Natural killer cell (primary cell): ENCODE results near the gene MOB2. TPM values are rescaled to one million over a fixed set of nuclear protein-coding genes. Genes with fewer than 3 reads are reported as not detected.

Experiments
- ATAC-seq, 3 donors: fragments of 150-1000 bp in 2 of 3; fragments of 200-7000 bp in 1 of 3; cut with Tn5 transposase; 1 replicate in 1 of 3; 2 replicates in 2 of 3; pipeline ENCODE4 v1.10.0; 2021; ENCODE audit warnings: mild to moderate bottlenecking in 2 of 3, moderate library complexity in 2 of 3
- DNase-seq, 2 donors: peaks; one replicate each; pipeline versions ENCODE4 v3.0.0 to v3.0.0-alpha.2; 2013 to 2021; ENCODE audit warnings: mixed read lengths in 1 of 2
- H3K27ac ChIP-seq: one replicate; pipeline ENCODE4 v1.5.1; 2013; ENCODE audit warnings: mild to moderate bottlenecking, low read length
- H3K27me3 ChIP-seq: one replicate; pipeline ENCODE4 v1.6.1; 2013; ENCODE audit warnings: low read length; ENCODE audit not compliant: control insufficient read depth, insufficient read depth
- H3K36me3 ChIP-seq: one replicate; pipeline ENCODE4 v1.6.1; 2013; ENCODE audit warnings: low read length; ENCODE audit not compliant: control insufficient read depth, insufficient read depth
- H3K4me1 ChIP-seq: one replicate; pipeline ENCODE4 v1.6.1; 2013; ENCODE audit warnings: low read length; ENCODE audit not compliant: control insufficient read depth, insufficient read depth
- H3K4me3 ChIP-seq: one replicate; pipeline ENCODE4 v1.5.1; 2013; ENCODE audit warnings: low read length
- H3K9me3 ChIP-seq: one replicate; pipeline ENCODE4 v1.6.1; 2013; ENCODE audit warnings: low read length; ENCODE audit not compliant: control insufficient read depth, insufficient read depth
- H3K27ac Mint-ChIP-seq, 2 donors: one replicate each; pipeline ENCODE4 v1.8.0; 2022; ENCODE audit warnings: mild to moderate bottlenecking in 2 of 2, mixed read lengths in 2 of 2, moderate library complexity in 1 of 2
- H3K27me3 Mint-ChIP-seq, 2 donors: one replicate each; pipeline ENCODE4 v1.8.0; 2022; ENCODE audit warnings: low read depth in 2 of 2, mixed read lengths in 2 of 2
- H3K36me3 Mint-ChIP-seq: one replicate; pipeline ENCODE4 v1.8.0; 2022; ENCODE audit warnings: mixed read lengths
- H3K4me1 Mint-ChIP-seq, 2 donors: one replicate each; pipeline ENCODE4 v1.8.0; 2022; ENCODE audit warnings: mixed read lengths in 2 of 2
- H3K4me3 Mint-ChIP-seq: one replicate; pipeline ENCODE4 v1.8.0; 2022; ENCODE audit warnings: mild to moderate bottlenecking, moderate library complexity, mixed read lengths
- H3K9me3 Mint-ChIP-seq, 2 donors: one replicate each; pipeline ENCODE4 v1.8.0; 2022; ENCODE audit warnings: mixed read lengths in 2 of 2
- WGBS: methylation state at CpG from one replicate; pipeline ENCODE4 v1.1.7; 2013; ENCODE audit warnings: missing lambda C conversion rate; ENCODE audit not compliant: insufficient coverage; 5-methylcytosine and 5-hydroxymethylcytosine counted together
- intact Hi-C: fragments of 100-400 bp; cut with micrococcal nuclease; formaldehyde crosslinking; loops from one replicate; pipeline ENCODE4 v1.14.2; 2022
- total RNA-seq, 4 donors: library from RNA; stranded (reverse); fragments of 120-200 nt in 1 of 4; gene quantifications; one replicate each; pipeline versions ENCODE4 v1.2.3 to v1.2.4, GENCODE V29; 2013 to 2022
- TF ChIP-seq, protein P1 (sequence below): fragments of 200-600 bp; IDR thresholded peaks from one replicate; pipeline ENCODE4 v1.8.0; 2022; ENCODE audit warnings: antibody characterized with exemption

Gene MOB2
- total RNA-seq, 3 donors from 2014 or later (not counting 1 experiment from before 2014, with no cell fraction given): 61.9 to 79.6 (median 78.5) TPM

DNA sequence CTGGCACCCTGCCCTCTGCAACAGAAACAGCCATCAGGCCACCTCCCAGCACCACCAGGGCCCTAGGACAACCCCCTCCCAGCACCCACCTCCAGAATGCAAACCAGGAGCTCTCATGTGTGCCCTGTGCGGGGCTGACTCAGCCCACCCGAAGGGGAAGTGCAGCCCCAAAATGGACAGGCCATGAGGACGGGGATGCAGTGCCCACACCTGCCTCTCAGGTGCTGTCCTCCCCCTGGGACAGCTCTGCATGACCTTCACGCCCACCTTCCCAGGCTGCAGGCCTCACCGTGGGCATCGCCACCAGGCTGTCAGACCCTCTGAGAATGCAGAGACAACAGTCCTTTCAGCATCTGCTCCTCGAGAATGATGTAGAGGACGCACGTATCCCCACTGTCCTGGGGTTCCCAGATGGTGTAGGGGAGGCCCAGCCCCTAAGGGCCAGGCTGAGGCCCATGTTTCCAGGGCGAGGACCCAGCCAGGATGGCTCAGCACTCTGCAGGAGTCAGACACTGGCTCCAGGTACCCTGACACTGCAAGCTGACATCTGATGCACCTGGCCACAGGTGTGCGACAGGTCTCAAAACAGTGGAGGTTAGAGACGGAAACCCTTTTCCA is 13.5 kb downstream of the MOB2 start:
- H3K27ac Mint-ChIP-seq: no peak overlapping the region
- H3K4me3 Mint-ChIP-seq: no peak overlapping the region
- intact Hi-C loops: no loop called here
- peaks cover 18% of the 10 kb centered on the region for H3K36me3 Mint-ChIP-seq
- Histone ChIP-seq H3K27me3 (no peaks in the 10 kb centered on the region), H3K9me3 (no peaks in the 10 kb centered on the region), H3K4me1 (no peaks in the 10 kb centered on the region), H3K36me3 (peaks cover 76% of the 10 kb centered on the region), H3K4me3 (no peak overlapping the region), H3K27ac (no peak overlapping the region)
- WGBS: 94% methylated on average over 12 of the region's 12 CpGs
- ATAC-seq (no peak), DNase-seq (no peak)
- H3K27me3 Mint-ChIP-seq: no peaks in the 10 kb centered on the region
- no peaks in the 10 kb centered on the region for H3K9me3 Mint-ChIP-seq
- no peaks in the 10 kb centered on the region for H3K4me1 Mint-ChIP-seq
- TF ChIP-seq, protein P1, sequence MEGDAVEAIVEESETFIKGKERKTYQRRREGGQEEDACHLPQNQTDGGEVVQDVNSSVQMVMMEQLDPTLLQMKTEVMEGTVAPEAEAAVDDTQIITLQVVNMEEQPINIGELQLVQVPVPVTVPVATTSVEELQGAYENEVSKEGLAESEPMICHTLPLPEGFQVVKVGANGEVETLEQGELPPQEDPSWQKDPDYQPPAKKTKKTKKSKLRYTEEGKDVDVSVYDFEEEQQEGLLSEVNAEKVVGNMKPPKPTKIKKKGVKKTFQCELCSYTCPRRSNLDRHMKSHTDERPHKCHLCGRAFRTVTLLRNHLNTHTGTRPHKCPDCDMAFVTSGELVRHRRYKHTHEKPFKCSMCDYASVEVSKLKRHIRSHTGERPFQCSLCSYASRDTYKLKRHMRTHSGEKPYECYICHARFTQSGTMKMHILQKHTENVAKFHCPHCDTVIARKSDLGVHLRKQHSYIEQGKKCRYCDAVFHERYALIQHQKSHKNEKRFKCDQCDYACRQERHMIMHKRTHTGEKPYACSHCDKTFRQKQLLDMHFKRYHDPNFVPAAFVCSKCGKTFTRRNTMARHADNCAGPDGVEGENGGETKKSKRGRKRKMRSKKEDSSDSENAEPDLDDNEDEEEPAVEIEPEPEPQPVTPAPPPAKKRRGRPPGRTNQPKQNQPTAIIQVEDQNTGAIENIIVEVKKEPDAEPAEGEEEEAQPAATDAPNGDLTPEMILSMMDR: no peak

GRCh38 chr11:1472180-1473005 is 14.2 kb downstream of the MOB2 start:
- Histone ChIP-seq H3K36me3 (peaks cover 70% of the 10 kb centered on the region), H3K9me3 (no peaks in the 10 kb centered on the region), H3K27ac (no peak overlapping the region), H3K4me1 (no peaks in the 10 kb centered on the region), H3K4me3 (no peak overlapping the region), H3K27me3 (no peaks in the 10 kb centered on the region)
- intact Hi-C loops: no loop called here
- TF ChIP-seq, protein P1: no peak
- H3K9me3 Mint-ChIP-seq: no peaks in the 10 kb centered on the region
- H3K27me3 Mint-ChIP-seq: no peaks in the 10 kb centered on the region
- DNase-seq (no peak), ATAC-seq (no peak)
- H3K36me3 Mint-ChIP-seq: peaks cover 18% of the 10 kb centered on the region
- no peak overlapping the region for H3K4me3 Mint-ChIP-seq
- H3K4me1 Mint-ChIP-seq: peaks cover 2% of the 10 kb centered on the region in 2 donors
- 92% methylated on average over 21 of the region's 21 CpGs for WGBS
- no peak overlapping the region for H3K27ac Mint-ChIP-seq

DNA sequence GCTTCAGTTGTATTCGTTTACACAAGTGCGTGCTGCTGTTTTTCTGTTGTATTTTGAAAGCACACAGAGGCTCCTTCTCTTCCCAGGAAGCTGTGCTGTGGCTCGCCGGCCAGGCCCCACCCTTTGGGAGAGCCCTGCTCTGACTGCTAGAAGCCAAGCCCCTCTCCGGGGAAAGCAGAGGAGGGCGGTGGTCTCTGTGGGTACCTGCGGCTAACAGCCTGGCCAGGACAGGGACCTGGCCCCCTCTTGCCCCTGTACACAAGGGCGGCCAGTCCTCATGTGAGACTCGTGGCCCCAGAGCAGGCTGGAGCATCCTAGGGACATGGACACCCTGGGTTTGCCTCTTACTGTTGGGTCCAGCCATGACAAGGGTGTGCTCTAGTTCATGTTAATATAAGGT is 14.8 kb downstream of the MOB2 start:
- no peak for DNase-seq
- Histone ChIP-seq H3K4me3 (no peak overlapping the region), H3K36me3 (peaks cover 67% of the 10 kb centered on the region), H3K27me3 (no peaks in the 10 kb centered on the region), H3K27ac (no peak overlapping the region), H3K9me3 (no peaks in the 10 kb centered on the region), H3K4me1 (no peaks in the 10 kb centered on the region)
- TF ChIP-seq, protein P1: no peak
- Mint-ChIP-seq H3K4me3 (no peak overlapping the region), H3K9me3 (no peaks in the 10 kb centered on the region), H3K27me3 (no peaks in the 10 kb centered on the region), H3K36me3 (peaks cover 13% of the 10 kb centered on the region), H3K4me1 (peaks cover 8% of the 10 kb centered on the region in 2 donors), H3K27ac (no peak overlapping the region)
- intact Hi-C loops: no loop called here
- no peak for ATAC-seq
- 92% methylated on average over 9 of the region's 9 CpGs for WGBS
